Stimulated activated CD4-positive, alpha-beta T cell treated with anti-CD3 and anti-CD28 coated beads, Interleukin-4, amount 100 ng/mL, for 1 hour (primary cell): Measurements from ENCODE around the gene BTBD9.

Experiments used
- DNase-seq: peaks from one replicate; pipeline ENCODE4 v3.0.0-alpha.2; 2020

BTBD9 gene

GRCh38 chr6:38417521-38417920, 222.2 kb downstream of the BTBD9 start:
- DNase-seq = no peak

GRCh38 chr6:38415231-38416005, 224.3 kb downstream of the BTBD9 start:
- no peak for DNase-seq

- no peak for DNase-seq
These were observed 226.5 kb downstream of the BTBD9 start for GRCh38 chr6:38413102-38413800.

GRCh38 chr6:38407192-38407591, 232.5 kb downstream of the BTBD9 start:
- DNase-seq = no peak

GRCh38 chr6:38406096-38406495, 233.6 kb downstream of the BTBD9 start:
- DNase-seq = no peak

GRCh38 chr6:38404900-38405556, 234.7 kb downstream of the BTBD9 start:
- DNase-seq = no peak

- no peak for DNase-seq
These were observed 235.4 kb downstream of the BTBD9 start for GRCh38 chr6:38404355-38404754.

GRCh38 chr6:38403548-38403947, 236.2 kb downstream of the BTBD9 start:
- no peak for DNase-seq

GRCh38 chr6:38400764-38401163, 239.0 kb downstream of the BTBD9 start:
- DNase-seq = no peak

GRCh38 chr6:38400101-38400500, 239.6 kb downstream of the BTBD9 start:
- no peak for DNase-seq

- DNase-seq = no peak
These were observed 243.5 kb downstream of the BTBD9 start for GRCh38 chr6:38396209-38396608.

- no peak for DNase-seq
These were observed 245.7 kb downstream of the BTBD9 start for GRCh38 chr6:38393986-38394385.

- no peak for DNase-seq
These were observed 247.8 kb downstream of the BTBD9 start for GRCh38 chr6:38391626-38392579.

- no peak for DNase-seq
These were observed 248.5 kb downstream of the BTBD9 start for GRCh38 chr6:38391206-38391605.

GRCh38 chr6:38389875-38390274, 249.9 kb downstream of the BTBD9 start:
- DNase-seq = no peak

- no peak for DNase-seq
These were observed 251.8 kb downstream of the BTBD9 start for GRCh38 chr6:38387971-38388370.

GRCh38 chr6:38387461-38387860, 252.3 kb downstream of the BTBD9 start:
- DNase-seq = no peak

GRCh38 chr6:38378801-38379200, 260.9 kb downstream of the BTBD9 start:
- DNase-seq = no peak

- no peak for DNase-seq
These were observed 263.8 kb downstream of the BTBD9 start for GRCh38 chr6:38375937-38376336.

GRCh38 chr6:38375341-38375740, 264.4 kb downstream of the BTBD9 start:
- DNase-seq = no peak

- DNase-seq = no peak
These were observed 267.8 kb downstream of the BTBD9 start for GRCh38 chr6:38371881-38372280.
